Prostate gland (tissue), 2 donors: ENCODE data around the gene CCDC169.

Source experiments
- POLR2A ChIP-seq: fragments of 450-650 bp; IDR thresholded peaks from one replicate; pipeline ENCODE4 v1.6.1; 2016; ENCODE audit warnings: antibody characterized with exemption, mild to moderate bottlenecking
- POLR2AphosphoS5 ChIP-seq: sonication (generic); formaldehyde crosslinking; IDR thresholded peaks from one replicate; pipeline ENCODE4 v1.6.1; 2017; ENCODE audit warnings: antibody characterized with exemption
- TF ChIP-seq, protein P1 (sequence below), 4 experiments: fragments of 200-600 bp in 2 of 4; fragments of 450-650 bp in 2 of 4; sonication (generic) in 2 of 4; IDR thresholded peaks; 1 replicate in 3 of 4; 2 replicates in 1 of 4; pipeline ENCODE4 v1.5.1; 2016 to 2019; ENCODE audit warnings: antibody characterized with exemption in 4 of 4, mild to moderate bottlenecking in 2 of 4, moderate library complexity in 2 of 4

- TF ChIP-seq POLR2AphosphoS5 (peak; percentile 92), POLR2A (peak; percentile 65)
- TF ChIP-seq, protein P1, sequence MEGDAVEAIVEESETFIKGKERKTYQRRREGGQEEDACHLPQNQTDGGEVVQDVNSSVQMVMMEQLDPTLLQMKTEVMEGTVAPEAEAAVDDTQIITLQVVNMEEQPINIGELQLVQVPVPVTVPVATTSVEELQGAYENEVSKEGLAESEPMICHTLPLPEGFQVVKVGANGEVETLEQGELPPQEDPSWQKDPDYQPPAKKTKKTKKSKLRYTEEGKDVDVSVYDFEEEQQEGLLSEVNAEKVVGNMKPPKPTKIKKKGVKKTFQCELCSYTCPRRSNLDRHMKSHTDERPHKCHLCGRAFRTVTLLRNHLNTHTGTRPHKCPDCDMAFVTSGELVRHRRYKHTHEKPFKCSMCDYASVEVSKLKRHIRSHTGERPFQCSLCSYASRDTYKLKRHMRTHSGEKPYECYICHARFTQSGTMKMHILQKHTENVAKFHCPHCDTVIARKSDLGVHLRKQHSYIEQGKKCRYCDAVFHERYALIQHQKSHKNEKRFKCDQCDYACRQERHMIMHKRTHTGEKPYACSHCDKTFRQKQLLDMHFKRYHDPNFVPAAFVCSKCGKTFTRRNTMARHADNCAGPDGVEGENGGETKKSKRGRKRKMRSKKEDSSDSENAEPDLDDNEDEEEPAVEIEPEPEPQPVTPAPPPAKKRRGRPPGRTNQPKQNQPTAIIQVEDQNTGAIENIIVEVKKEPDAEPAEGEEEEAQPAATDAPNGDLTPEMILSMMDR (IDR thresholded peaks at IDR 0.05): peak; percentile 90 to 97 (median 95)
These were observed 48.8 kb upstream of the CCDC169 start, which contains the start of gene SPART for GRCh38 chr13:36346222-36347083.
